NCI-H524 treated with DMSO at 0.1 percent for 48 hours (cell line): Measurements from ENCODE around the gene FAM234A.
"Not testable (repeated sequence)": the region's sequence is repeated elsewhere in the genome, so short reads cannot be mapped to it uniquely, and the experiment has no call there.

Source experiments
- DNase-seq: peaks from one replicate; lab custom pipeline; 2025; lab: John Stamatoyannopoulos, UW

FAM234A gene

GRCh38 chr16:230949-231348 is 3.7 kb upstream of the FAM234A start:
- DNase-seq: no peak

DNA sequence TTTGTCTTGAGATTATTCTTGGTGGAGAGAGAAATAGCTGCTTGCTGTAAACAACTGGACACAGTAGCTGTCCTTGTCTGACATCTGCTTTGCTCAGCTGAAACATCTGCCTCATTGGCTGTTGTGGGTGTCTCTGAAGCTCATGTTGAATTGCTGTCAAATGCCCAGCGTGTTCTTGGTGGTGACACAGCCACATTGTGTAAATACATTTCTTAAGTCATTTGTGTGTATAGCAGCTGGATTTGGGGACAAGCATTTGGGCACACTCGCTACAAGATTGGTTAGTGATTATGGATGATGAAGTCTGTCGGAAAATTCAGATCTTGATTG is 5.3 kb downstream of the FAM234A start:
- no peak for DNase-seq

DNA sequence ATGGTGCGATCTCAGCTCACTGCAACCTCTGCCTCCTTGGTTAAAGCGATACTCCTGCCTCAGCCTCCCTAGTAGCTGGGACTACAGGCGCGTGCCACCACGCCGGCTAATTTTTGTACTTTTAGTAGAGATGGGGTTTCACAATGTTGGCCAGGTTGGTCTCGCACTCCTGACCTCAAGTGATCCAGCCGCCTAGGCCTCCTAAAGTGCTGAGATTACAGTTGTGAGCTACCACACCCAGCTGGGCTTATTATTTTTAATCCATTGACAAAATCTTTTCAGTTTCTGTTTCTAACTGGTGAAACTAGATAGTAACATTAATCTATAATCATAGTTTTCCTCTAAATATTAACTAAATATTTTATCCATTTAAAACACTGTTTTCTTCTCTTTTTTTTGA is 5.9 kb downstream of the FAM234A start:
- DNase-seq: no peak

GRCh38 chr16:242281-242680 is 7.7 kb downstream of the FAM234A start:
- DNase-seq: no peak

DNA sequence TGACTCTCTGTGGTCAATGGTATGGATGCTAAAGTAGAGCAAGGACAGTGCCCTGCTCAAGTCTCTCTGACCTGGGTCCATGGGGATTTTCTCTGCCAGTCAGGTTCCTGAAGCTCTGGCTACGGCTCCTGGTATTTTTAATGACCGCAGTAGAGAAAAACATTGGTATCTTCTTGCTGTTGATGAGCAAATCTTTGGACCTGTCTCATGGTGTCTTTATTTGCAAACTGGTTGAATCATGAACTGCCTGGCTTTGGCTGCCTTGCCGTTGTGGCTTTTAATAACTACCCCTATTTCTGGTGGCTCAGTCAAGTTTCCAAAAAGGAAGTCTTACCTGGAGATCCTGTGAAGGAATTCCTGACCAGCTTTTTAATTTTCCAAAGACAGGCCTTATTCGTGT is 8.7 kb downstream of the FAM234A start:
- DNase-seq: no peak

GRCh38 chr16:245105-245504 is 10.5 kb downstream of the FAM234A start:
- DNase-seq: no peak

DNA sequence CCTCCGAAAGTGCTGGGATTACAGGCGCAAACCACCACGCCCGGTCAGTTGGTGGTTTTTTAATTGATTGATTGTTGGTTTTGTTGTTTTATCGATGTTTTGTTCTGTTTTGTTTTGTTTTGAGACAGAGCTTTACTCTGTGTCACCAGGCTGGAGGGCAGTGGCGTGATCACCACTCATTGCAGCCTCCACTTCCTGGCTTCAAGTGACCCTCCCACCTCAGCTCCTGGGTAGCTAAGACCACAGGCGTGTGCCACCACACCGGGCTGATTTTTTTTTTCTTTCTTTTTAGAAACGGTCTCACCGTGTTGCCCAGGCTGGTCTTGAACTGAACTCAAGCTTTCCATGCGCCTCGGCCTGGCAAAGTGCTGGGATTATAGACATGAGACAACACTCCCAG is 12.4 kb downstream of the FAM234A start:
- no peak for DNase-seq

DNA sequence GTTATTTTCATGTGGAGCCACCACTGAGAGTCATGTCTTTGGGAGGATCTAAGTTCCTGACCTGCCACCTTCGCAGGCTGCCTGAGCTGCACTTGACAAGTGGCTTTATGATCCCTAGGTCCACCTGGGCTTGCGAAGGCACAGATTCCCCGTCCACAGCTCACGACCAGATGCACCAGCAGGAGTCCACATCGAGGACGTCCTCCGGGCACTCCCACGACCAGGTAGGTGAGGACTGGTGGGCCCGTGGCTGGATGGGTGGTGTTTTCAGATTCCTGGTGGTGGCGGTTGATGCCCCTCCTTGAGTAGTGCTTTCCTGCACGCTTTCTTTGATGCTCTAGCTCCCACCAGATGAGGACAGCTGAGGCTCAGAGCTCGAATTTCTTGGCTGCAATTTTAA is 14.8 kb downstream of the FAM234A start:
- DNase-seq: no peak

- no peak for DNase-seq
Observed at GRCh38 chr16:252366-253337, 18.0 kb downstream of the FAM234A start.

- no peak for DNase-seq
Observed at GRCh38 chr16:253833-254232, 19.2 kb downstream of the FAM234A start.

DNA sequence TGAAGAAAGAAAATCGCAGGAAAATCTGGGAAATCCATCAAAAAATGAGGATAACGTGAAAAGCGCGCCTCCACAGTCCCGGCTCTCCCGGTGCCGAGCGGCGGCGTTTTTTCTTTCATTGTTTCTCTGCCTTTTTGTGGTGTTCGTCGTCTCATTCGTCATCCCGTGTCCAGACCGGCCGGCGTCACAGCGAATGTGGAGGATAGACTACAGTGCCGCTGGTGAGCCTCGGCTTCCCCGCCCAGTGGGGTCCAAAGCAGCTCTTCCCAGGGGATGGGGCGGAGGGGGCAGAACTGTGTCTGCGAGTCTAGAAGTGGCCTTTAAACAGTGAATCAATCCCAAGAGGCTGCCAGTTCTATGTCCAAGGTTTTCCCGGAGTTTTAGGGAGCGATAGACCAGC is 19.8 kb downstream of the FAM234A start:
- DNase-seq: no peak

- DNase-seq: no peak
Observed at GRCh38 chr16:255183-255582, 20.6 kb downstream of the FAM234A start.

GRCh38 chr16:258091-258490 is 23.5 kb downstream of the FAM234A start:
- DNase-seq: not testable (repeated sequence)

DNA sequence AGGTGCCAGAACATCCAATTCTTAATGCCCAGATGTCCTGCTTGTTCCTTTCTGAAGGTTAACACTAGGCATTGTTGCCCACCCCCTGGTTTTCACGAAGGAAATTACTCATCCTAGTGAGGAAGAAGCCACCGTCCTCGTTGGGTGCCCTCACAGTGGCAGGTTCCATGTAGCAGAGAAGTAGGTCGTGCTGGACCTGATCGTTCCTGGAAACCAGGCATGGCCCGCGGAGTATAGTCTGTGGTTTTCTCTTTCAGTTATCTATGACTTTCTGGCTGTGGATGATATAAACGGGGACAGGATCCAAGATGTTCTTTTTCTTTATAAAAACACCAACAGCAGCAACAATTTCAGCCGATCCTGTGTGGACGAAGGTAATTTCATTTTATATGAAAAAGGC is 24.6 kb downstream of the FAM234A start:
- no peak for DNase-seq

DNA sequence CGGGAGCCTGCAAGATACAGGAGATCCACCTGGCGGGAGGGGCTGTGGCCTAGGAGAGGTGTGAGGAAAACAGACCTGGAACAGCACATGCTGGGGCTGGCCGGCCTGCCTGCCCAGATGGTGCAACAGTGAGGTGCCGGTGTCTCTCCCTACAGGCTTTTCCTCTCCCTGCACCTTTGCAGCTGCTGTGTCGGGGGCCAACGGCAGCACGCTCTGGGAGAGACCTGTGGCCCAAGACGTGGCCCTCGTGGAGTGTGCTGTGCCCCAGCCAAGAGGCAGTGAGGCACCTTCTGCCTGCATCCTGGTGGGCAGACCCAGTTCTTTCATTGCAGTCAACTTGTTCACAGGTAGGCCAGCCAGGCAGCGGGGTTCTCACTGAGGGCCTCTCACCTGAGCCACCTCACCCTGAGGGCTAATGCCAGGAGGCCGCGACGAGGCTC is 25.2 kb downstream of the FAM234A start:
- no peak for DNase-seq

GRCh38 chr16:260326-260725 is 25.7 kb downstream of the FAM234A start:
- no peak for DNase-seq

DNA sequence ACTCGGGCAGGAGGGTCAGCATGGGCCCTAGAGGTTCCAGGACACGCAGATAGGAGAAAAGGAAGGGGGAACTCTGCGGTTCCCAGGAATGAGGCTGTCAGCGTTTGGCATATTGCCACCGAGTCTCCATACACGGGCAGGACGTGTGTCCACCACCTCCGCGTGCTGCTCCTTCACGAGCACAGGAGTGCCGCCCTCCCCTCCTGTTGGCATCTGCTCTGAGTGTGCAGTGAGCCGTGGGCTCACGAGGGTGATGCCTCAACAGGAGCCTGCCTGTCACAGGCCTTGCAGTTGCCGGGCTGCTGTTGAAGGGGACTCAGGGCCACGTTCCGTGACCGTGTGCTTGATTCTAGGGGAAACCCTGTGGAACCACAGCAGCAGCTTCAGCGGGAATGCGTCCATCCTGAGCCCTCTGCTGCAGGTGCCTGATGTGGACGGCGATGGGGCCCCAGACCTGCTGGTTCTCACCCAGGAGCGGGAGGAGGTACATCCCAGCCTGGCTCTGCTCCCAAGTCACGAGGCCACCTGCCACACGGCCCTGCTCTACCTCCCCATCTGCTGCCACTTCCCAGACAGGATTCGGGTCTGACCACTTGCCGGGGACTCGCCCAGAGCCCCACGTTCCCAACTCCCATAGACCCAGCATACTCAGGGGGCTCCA is 26.5 kb downstream of the FAM234A start:
- DNase-seq: peak; percentile 65

GRCh38 chr16:262121-262745 is 27.6 kb downstream of the FAM234A start:
- DNase-seq: no peak

DNA sequence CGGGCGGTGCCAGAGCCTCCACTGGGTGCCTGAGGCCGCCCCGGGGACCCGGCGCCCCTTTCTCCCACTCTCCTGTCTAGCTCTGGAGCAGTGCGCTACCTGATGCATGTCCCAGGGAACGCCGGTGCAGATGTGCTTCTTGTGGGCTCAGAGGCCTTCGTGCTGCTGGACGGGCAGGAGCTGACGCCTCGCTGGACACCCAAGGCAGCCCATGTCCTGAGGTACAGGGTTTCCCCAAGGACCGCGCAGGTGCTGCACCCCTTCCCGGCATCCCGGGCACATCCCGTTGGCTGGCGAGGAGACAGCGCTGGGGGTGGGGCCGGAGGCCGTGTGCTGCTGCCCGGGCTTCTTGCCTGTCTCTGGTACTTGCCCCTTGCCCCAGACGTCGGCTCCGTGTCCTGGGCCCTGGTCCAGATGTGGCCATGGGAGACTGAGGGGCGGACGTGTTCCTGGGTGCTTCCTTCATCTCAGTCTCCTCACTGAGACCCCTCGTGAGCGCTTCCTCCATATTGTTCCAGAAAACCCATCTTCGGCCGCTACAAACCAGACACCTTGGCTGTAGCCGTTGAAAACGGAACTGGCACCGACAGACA is 28.7 kb downstream of the FAM234A start:
- DNase-seq: no peak

GRCh38 chr16:263944-264343 is 29.3 kb downstream of the FAM234A start:
- DNase-seq: no peak

- DNase-seq: no peak
Observed at GRCh38 chr16:264440-264951, 29.9 kb downstream of the FAM234A start.

DNA sequence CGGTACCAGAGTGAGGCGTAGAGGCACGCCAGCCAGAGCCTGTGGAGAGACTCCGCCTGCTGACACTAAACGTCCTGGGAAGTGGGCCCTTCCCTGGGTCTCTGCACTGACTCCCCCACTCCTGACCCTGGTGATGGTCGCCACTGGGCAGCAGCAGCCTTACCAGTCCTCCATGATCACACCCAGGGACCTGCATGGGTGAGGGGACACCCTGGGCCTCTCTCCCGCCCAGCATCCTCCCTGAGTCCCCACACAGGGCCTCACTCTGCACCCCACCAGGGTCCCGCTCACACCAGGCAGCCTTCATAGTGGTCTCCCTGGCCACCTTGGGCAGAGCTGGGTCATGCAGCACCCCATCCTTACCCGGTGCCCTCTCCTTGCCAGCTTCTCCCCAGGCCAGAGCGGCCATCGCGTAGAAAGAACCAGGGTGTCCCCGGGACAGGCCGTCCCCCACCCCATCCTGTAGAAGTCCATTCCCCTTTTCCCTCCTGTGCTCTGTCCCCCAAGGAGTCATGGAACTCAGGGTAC is 30.4 kb downstream of the FAM234A start:
- DNase-seq: no peak
